DMS153 treated with DMSO at 0.1 percent for 48 hours (cell line): ENCODE results near the gene SLIT3.

Experiments
- DNase-seq: peaks from one replicate; lab custom pipeline; 2025; ENCODE audit not compliant: unreplicated experiment; lab: John Stamatoyannopoulos, UW

SLIT3 gene

GRCh38 chr5:169049712-169050111 lies 251.2 kb downstream of the SLIT3 start:
- no peak for DNase-seq

GRCh38 chr5:169048181-169049125 lies 252.5 kb downstream of the SLIT3 start:
- no peak for DNase-seq

GRCh38 chr5:169044962-169045361 lies 256.0 kb downstream of the SLIT3 start:
- no peak for DNase-seq

GRCh38 chr5:169041180-169041579 lies 259.8 kb downstream of the SLIT3 start:
- DNase-seq, result no peak

- DNase-seq, result no peak
Measured at GRCh38 chr5:169039592-169039991, 261.3 kb downstream of the SLIT3 start.

DNA sequence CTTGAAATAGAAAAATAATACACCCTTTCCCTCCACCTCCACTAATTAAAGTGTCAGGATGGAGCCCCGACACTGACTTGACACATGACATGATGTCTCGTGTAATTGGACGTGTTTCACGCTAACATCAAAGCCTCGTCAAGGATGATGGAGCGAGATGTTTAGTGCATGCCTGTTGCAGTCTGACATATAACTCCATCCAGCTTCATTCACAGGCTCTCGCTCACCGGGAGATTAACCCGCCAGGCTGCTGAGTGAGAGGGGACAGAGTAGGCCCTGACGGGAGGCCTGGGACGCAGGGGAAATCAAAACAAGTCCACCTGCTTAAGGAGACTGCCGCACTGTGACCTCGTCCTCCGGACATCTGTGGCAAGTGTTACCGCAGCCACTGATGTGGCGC lies 263.5 kb downstream of the SLIT3 start:
- no peak for DNase-seq

DNA sequence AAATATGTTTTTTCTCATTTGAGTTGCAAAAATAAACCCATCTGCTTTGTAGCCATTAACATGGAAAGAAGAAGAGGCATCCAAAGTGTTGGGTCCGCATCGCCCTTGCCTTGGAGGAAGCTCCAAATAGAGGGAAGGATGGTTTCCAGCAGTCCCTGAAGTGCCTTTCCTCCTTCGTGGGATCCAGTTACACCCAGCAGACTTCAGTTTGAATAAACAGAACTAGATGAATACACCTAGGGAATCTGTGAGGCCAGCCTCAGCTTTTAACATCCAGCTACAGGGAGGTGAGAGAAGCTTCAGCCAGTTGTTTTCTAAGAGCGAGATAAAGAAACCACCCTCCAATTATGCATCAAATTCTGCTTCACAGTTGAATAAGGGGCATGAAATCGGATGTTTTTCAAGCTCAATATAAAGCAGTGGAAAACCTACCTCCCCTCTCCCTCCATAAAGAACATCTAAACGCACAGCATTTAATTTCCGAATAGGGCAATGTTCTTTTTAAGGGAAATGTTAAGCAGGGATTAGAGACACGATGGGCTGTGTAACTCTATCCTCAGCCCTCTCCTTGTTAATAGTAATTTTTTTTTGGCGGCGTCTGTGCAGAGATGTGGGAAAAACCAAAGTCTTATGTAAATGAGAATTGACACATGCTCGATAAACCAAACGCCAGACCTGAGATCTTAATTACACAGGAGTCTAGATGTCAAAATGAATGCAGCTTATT lies 264.7 kb downstream of the SLIT3 start:
- DNase-seq, result no peak

DNA sequence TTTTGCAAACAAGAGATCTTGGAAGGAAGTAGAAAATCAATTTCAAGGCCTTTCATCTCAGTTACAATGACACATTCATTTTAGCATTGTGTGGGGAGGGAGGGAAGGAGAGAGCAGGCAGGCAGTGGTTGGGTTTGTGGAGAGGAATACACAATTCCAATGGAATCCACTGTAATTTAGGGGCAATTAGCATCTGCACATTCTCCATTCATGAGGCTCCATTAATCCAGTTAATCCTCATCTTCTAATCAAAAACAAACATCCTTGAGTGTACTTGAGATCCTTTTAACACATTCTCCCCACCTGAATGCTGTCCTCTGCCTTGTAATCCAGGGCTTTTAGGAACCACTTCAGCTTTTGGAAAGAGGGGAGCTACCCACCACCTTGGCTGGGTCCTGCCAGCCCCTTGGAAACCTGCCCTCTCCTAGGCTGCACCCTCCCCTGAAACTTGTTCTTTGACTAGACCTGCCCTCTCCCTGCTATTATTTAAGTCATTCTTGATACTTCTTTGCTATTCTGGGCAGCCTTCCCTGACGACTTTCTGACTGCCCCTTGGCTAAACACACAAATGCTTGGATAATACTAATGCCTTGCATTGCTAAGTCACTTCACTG lies 271.2 kb downstream of the SLIT3 start:
- DNase-seq, result no peak

DNA sequence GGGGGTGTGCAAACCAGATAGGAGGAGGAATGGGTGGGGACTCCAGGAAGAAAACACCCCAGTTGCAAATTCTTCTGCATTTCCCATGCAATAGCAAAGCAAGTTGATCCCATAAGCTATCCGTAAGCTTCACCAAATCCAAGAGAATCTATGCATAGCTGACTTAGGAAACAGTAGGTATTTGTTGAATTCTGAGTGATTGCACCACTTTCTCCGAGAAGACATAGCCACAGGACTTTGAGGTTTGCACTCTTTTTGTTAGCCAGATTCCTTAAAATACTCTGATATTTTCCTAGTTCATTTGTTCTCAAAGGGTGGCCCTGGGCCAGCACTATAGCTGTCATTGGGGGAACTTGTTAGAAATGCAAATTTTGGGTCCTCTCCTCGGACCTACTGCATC lies 271.9 kb downstream of the SLIT3 start:
- no peak for DNase-seq

GRCh38 chr5:169027501-169028061 lies 273.4 kb downstream of the SLIT3 start:
- DNase-seq, result no peak

DNA sequence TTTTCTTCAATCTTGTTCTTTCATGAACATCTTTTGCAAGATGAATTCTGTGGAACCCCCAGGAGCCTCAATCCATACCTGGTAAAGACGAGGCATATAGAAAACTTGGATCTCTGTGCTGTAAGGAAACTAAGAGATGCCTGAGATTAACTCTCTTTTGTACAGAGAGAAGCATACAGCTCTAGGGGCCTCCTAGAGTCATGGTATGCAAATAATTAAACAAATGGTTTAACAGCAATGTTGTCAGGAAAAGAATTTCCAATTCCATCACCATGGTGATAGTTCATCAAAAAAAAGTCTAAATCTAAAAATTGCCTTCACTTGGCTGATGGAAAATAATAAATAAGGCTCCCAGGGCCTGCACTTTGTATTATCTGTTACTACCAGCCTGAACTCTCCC lies 275.4 kb downstream of the SLIT3 start:
- DNase-seq, result no peak

DNA sequence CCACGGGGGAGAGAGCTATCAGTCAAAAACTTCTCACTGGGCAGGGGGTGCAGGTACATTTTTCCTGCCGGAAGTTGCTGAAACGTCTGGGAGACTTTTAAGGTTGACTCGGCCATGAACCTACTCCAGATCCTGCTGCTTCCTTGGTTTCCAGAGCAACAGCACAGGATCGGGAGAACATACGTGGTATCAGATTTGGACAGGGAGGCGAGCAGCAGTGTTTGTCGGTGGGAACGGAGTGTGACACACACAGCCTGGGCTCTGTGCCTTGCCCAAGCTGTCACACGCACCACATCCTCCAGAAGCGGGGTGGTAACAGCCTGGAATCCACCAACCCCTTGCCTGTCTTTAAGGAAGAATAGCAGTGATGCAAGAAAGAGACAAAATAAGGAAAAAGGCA lies 276.5 kb downstream of the SLIT3 start:
- no peak for DNase-seq

DNA sequence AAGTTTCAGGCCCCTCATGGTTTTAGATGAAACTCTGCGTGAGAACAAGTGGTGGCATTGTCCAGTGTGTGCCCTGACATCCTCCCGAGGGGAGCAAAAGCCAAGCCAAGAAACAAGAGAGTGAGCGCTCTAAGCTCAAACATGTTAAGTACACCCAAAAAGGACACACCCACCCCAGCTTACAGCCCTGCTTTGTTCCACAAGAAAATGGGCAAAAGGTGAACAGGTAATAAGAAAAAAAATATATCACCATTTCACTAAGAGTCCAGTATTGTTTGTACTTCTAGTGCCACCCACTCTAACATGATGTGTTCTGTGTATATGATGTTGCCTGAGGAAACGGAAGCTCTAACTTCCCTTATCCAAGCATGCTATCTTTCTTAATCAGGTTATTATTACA lies 278.2 kb downstream of the SLIT3 start:
- no peak for DNase-seq

DNA sequence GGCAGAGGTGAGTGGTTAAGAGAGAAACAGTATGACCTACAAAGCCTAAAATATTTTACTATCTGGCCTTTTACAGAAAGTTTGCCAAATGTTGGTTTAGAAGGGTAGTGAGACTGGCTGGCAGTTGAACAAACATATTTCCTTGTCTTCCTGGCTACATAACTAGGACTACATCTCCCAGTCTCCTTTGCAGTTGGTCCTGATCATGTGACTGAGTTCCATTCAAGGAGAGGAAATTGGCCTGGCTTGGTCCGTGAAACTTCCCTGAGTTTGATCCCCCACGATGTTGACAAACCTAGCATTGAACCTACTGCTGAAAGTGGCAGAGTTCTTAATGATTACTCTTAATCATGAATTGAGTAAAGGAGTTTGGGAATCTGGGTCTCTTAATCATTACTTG lies 280.8 kb downstream of the SLIT3 start:
- DNase-seq, result peak; percentile 10

DNA sequence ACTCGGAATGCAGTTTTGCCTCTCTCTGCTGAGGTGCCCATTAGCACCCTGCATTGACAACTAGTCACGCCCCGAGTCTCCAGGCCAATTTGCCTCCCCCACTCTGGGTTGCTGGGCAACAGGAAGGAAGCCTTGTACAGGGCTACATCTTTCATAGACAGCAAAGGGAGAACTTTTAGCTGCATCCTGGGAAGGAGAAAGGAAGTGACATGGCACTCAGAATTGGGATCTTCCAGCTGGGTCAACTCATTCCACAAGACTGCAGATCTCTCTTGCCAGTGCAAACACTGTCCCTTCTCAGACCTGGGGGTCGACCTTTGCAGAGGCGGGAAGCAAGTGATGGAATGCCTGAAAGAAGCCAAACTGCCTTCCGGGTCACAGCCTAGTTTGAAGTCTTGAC lies 282.0 kb downstream of the SLIT3 start:
- DNase-seq, result no peak

- no peak for DNase-seq
Measured at GRCh38 chr5:169015991-169016390, 284.9 kb downstream of the SLIT3 start.

- no peak for DNase-seq
Measured at GRCh38 chr5:169013846-169014245, 287.1 kb downstream of the SLIT3 start.

DNA sequence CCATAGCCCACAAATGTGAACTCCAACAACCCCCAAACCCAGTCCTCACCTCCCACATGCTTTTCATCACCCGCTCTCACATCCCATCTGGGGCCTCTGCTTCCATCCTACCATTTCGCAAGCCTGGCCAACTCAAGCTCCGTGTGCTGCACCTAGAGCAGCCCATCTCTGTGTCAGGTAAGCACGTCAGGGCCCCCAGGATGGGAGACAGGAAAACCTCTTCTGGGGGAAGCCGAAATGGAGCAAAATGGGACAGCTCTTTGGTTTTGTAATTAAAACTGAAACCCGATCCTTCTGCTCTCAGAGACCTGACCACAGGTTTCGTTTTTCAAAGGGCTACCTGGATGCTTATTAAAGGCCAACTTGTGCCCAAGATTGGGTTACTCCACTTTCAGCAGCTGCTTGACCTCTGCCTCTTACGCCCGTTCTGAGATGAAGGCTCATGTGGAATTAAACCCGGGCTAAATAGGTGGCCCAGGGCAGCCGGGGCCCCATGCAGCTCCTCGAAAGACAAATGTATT lies 287.7 kb downstream of the SLIT3 start:
- DNase-seq, result no peak

DNA sequence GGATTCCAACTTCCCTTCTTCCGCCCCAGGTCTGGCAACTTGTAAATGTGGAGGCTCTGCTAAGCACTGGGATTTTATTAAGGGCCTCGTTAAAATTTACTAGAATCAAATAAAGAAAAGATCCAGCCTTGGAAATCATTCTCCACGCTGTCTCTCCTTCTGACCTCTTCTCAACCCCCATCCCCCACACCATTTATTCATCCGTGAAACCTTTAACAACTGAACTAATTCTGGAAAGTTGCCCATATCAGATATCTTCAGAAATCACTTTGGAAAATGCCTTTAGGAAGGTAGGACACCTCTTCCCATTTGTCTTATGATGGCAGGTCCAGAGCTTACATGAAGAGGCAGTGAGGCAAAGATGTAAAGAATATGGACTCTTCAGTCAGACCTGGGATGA lies 288.5 kb downstream of the SLIT3 start:
- no peak for DNase-seq

- DNase-seq, result no peak
Measured at GRCh38 chr5:169011451-169011850, 289.5 kb downstream of the SLIT3 start.

DNA sequence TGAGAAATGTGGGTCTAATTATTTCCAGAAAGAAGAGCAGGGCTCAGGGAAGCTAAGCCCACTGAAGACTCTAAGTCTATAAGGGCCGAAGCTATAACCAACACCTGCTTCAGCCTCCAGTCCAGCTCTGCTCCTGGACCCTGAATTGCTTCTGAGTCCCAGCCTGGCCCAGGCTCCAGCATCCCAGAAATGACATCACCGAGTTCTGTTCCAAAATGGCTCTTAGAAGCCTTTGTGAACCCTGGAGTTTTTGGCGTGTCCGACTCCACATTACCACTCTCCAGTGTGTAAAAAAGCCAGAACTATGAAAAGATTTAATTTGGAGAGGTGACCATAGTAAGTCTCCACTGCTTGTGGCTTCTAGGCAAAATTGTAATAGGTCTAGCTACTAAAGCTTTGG lies 289.9 kb downstream of the SLIT3 start:
- DNase-seq, result no peak
